C4-2B (cell line): ENCODE measurements around the gene DDR1.

Experiments
- ZFX ChIP-seq: fragments of 450-650 bp; IDR thresholded peaks from 2 replicates; pipeline ENCODE4 v1.6.1; 2017
- TF ChIP-seq, protein P1 (sequence below): fragments of 450-650 bp; conservative IDR thresholded peaks from 2 replicates; pipeline ENCODE4 v1.5.1; 2017; ENCODE audit warnings: mild to moderate bottlenecking

DNA sequence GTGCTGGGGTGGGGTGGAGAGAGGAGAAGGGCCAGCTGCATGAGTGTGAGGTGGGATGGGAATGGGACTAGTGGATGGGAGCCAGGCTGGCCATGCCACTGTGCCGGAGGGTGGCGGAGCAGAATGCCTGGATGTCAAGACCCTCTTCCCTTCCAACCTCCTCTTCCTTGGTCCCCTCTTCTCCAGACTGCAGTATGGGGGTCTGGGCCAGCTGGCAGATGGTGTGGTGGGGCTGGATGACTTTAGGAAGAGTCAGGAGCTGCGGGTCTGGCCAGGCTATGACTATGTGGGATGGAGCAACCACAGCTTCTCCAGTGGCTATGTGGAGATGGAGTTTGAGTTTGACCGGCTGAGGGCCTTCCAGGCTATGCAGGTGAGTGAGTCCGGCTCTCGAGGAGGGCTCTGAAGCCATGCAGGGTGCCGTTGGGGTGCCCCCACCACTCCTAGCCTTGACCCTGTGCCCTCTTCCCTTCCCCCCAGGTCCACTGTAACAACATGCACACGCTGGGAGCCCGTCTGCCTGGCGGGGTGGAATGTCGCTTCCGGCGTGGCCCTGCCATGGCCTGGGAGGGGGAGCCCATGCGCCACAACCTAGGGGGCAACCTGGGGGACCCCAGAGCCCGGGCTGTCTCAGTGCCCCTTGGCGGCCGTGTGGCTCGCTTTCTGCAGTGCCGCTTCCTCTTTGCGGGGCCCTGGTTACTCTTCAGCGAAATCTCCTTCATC lies 7.7 kb downstream of the DDR1 start:
- TF ChIP-seq, protein P1, sequence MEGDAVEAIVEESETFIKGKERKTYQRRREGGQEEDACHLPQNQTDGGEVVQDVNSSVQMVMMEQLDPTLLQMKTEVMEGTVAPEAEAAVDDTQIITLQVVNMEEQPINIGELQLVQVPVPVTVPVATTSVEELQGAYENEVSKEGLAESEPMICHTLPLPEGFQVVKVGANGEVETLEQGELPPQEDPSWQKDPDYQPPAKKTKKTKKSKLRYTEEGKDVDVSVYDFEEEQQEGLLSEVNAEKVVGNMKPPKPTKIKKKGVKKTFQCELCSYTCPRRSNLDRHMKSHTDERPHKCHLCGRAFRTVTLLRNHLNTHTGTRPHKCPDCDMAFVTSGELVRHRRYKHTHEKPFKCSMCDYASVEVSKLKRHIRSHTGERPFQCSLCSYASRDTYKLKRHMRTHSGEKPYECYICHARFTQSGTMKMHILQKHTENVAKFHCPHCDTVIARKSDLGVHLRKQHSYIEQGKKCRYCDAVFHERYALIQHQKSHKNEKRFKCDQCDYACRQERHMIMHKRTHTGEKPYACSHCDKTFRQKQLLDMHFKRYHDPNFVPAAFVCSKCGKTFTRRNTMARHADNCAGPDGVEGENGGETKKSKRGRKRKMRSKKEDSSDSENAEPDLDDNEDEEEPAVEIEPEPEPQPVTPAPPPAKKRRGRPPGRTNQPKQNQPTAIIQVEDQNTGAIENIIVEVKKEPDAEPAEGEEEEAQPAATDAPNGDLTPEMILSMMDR: no peak
- TF ChIP-seq ZFX: no peak
